ENCODE data around the gene RNU1-1. TPM values are rescaled to one million over a fixed set of nuclear protein-coding genes. Genes with fewer than 3 reads are reported as not detected.
"Not testable (repeated sequence)": the region's sequence is repeated elsewhere in the genome, so short reads cannot be mapped to it uniquely, and the experiment has no call there.

RNU1-1 gene
- polyA plus RNA-seq, 1 of the 3 experiments (the other 2 are of a cell fraction), result not detected

GRCh38 chr1:16497474-16497904 lies 16.6 kb downstream of the RNU1-1 start:
- Histone ChIP-seq H3K4me2 (peak overlapping the region; percentile 93), H3K79me2 (ENCODE audit: insufficient read depth) (peaks cover 52% of the 10 kb centered on the region), H3K4me3 (ENCODE audit: low read depth in 2 of 2, low read length in 1 of 2) (peak overlapping the region in 1 of 2 experiments; percentile 86; a peak in 1 of 4 replicates)
- H3K9ac ChIP-seq; DNase-seq; H3K9me2 ChIP-seq; H3K27me3 ChIP-seq (ENCODE audit: insufficient read depth); POLR2A ChIA-PET; H3K4me1 ChIP-seq (ENCODE audit: control insufficient read depth in 1 of 2, insufficient read depth in 2 of 2, low read depth in 1 of 2, low read length in 1 of 2); H3K27ac ChIP-seq (ENCODE audit: low read depth in 2 of 2, low read length in 1 of 2); H3F3A ChIP-seq (replicated peaks; ENCODE audit: insufficient read depth); H2AFZ ChIP-seq (ENCODE audit: low read depth); H3K9me3 ChIP-seq; H4K20me1 ChIP-seq (ENCODE audit: insufficient read depth); H3K36me3 ChIP-seq (replicated peaks in 1 of 2; ENCODE audit: control insufficient read depth in 1 of 2, insufficient read depth in 2 of 2, low read length in 1 of 2): not testable (repeated sequence)
- CTCF ChIA-PET, result interaction anchor here (2.0 kb wide), 1 partner anchor 57 kb away, joined by 6 read pairs; the partner anchor contains the start of gene NECAP2
- 95% methylated on average over 5 of the region's 5 CpGs for WGBS (ENCODE audit: low lambda C conversion rate)

DNA sequence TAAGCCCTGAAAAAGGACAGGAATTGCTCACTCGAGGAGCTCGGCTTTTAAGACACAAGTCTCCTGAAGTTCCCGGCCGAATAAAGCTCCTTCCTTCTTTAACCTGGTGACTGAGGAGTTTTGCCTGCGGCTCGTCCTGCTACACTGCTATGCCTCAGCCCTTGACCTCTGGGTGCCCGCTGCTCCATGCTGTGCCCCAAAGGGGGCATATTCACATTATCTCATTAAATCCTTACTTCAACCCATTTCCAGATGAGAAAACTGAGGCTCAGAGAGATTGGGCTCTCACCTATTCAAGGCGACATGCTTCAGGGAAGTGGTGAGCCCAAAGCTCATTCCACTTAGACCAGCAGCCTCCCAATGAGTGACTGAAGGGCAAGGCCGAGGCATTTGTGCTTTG lies 20.4 kb downstream of the RNU1-1 start:
- H2AFZ ChIP-seq (ENCODE audit: low read depth); H4K20me1 ChIP-seq (ENCODE audit: insufficient read depth); H3K9ac ChIP-seq; H3K9me3 ChIP-seq; CTCF ChIA-PET; H3K4me1 ChIP-seq (ENCODE audit: control insufficient read depth in 1 of 2, insufficient read depth in 2 of 2, low read depth in 1 of 2, low read length in 1 of 2); H3K27me3 ChIP-seq (ENCODE audit: insufficient read depth); H3K9me2 ChIP-seq; H3F3A ChIP-seq (replicated peaks; ENCODE audit: insufficient read depth); H3K4me2 ChIP-seq; DNase-seq; H3K36me3 ChIP-seq (replicated peaks in 1 of 2; ENCODE audit: control insufficient read depth in 1 of 2, insufficient read depth in 2 of 2, low read length in 1 of 2); POLR2A ChIA-PET; H3K27ac ChIP-seq (ENCODE audit: low read depth in 2 of 2, low read length in 1 of 2); H3K4me3 ChIP-seq (ENCODE audit: low read depth in 2 of 2, low read length in 1 of 2): not testable (repeated sequence)
- peaks cover 48% of the 10 kb centered on the region for H3K79me2 ChIP-seq (ENCODE audit: insufficient read depth)
- WGBS (ENCODE audit: low lambda C conversion rate), result 91% methylated on average over 9 of the region's 9 CpGs

- H4K20me1 ChIP-seq (ENCODE audit: insufficient read depth); H2AFZ ChIP-seq (ENCODE audit: low read depth); POLR2A ChIA-PET; CTCF ChIA-PET; H3K4me3 ChIP-seq (ENCODE audit: low read depth in 2 of 2, low read length in 1 of 2); H3F3A ChIP-seq (replicated peaks; ENCODE audit: insufficient read depth); H3K4me1 ChIP-seq (ENCODE audit: control insufficient read depth in 1 of 2, insufficient read depth in 2 of 2, low read depth in 1 of 2, low read length in 1 of 2); H3K9me3 ChIP-seq; H3K9me2 ChIP-seq; H3K27ac ChIP-seq (ENCODE audit: low read depth in 2 of 2, low read length in 1 of 2); H3K36me3 ChIP-seq (replicated peaks in 1 of 2; ENCODE audit: control insufficient read depth in 1 of 2, insufficient read depth in 2 of 2, low read length in 1 of 2); H3K9ac ChIP-seq; H3K4me2 ChIP-seq; H3K27me3 ChIP-seq (ENCODE audit: insufficient read depth); DNase-seq: not testable (repeated sequence)
- WGBS (ENCODE audit: low lambda C conversion rate), result 98% methylated on average over 6 of the region's 7 CpGs
- H3K79me2 ChIP-seq (ENCODE audit: insufficient read depth), result peaks cover 40% of the 10 kb centered on the region
Observed at GRCh38 chr1:16492937-16493336, 21.1 kb downstream of the RNU1-1 start.

DNA sequence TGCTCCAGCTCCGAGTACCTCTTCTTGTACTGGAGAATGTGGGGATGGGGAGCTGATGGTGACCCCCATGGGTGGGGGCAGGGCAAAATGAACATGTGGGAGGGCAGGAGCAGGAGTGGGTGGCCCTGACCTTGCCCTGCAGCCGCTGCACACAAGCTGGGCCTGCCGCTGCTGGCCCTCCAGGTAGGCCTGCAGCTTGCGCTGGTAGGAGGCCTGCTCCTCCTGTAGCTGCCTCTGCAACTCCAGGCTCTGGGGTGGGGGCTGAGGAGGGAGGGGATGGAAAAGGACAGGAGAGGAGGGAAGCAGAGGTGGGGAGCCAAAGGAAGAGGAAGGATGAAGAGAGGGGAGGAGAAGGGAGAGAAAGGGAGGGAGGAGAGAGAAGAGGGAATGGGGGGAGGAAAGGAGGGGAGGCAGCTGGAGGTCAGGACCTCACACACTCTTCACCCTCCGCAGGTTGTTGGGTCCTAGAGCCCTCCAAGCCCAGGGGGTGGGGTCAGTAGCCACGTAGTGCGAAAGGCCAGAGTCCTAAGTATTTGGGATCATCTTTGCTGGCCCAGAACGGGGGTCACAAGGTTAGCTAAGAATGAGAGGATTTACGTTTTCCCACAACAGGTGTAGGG lies 22.9 kb downstream of the RNU1-1 start:
- Histone ChIP-seq H3K27me3 (ENCODE audit: insufficient read depth) (no peaks in the 10 kb centered on the region), H3K4me2 (no peak overlapping the region), H4K20me1 (ENCODE audit: insufficient read depth) (no peaks in the 10 kb centered on the region), H3K27ac (ENCODE audit: low read depth in 2 of 2, low read length in 1 of 2) (no peak overlapping the region), H3K79me2 (ENCODE audit: insufficient read depth) (peaks cover 27% of the 10 kb centered on the region), H3K36me3 (replicated peaks in 1 of 2; ENCODE audit: control insufficient read depth in 1 of 2, insufficient read depth in 2 of 2, low read length in 1 of 2) (peaks cover 4 to 6% of the 10 kb centered on the region in 2 experiments), H2AFZ (ENCODE audit: low read depth) (no peak overlapping the region), H3K9me3 (no peaks in the 10 kb centered on the region), H3K9me2 (no peaks in the 10 kb centered on the region), H3K9ac (no peak overlapping the region), H3K4me3 (ENCODE audit: low read depth in 2 of 2, low read length in 1 of 2) (no peak overlapping the region), H3F3A (replicated peaks; ENCODE audit: insufficient read depth) (no peaks in the 10 kb centered on the region), H3K4me1 (ENCODE audit: control insufficient read depth in 1 of 2, insufficient read depth in 2 of 2, low read depth in 1 of 2, low read length in 1 of 2) (peaks cover 0 to 4% of the 10 kb centered on the region in 2 experiments; a peak in 1 of 4 replicates)
- CTCF ChIA-PET, result no interaction called here
- POLR2A ChIA-PET, result no interaction called here
- 97% methylated on average over 6 of the region's 9 CpGs for WGBS (ENCODE audit: low lambda C conversion rate)
- DNase-seq, result no peak
- TF ChIP-seq RXRA (IDR thresholded peaks at IDR 0.05; ENCODE audit: borderline replicate concordance, low read depth) (no peak), YY1 (IDR thresholded peaks at IDR 0.05; ENCODE audit: low read depth) (no peak), RFX5 (IDR thresholded peaks at IDR 0.05; ENCODE audit: low read length) (no peak), TEAD4 (IDR thresholded peaks at IDR 0.05; ENCODE audit: borderline replicate concordance, insufficient read depth) (no peak), MXI1 (IDR thresholded peaks at IDR 0.05; ENCODE audit: low read depth, low read length) (no peak)

- peaks cover 22% of the 10 kb centered on the region for H3K79me2 ChIP-seq (ENCODE audit: insufficient read depth)
Observed at GRCh38 chr1:16489195-16489880, 24.7 kb downstream of the RNU1-1 start.

GRCh38 chr1:16487011-16487410 lies 27.1 kb downstream of the RNU1-1 start:
- H4K20me1 ChIP-seq (ENCODE audit: insufficient read depth); POLR2A ChIA-PET; H3K4me1 ChIP-seq (ENCODE audit: control insufficient read depth in 1 of 2, insufficient read depth in 2 of 2, low read depth in 1 of 2, low read length in 1 of 2); H3K4me3 ChIP-seq (ENCODE audit: low read depth in 2 of 2, low read length in 1 of 2); H3K27me3 ChIP-seq (ENCODE audit: insufficient read depth); H3K9me3 ChIP-seq; H3K4me2 ChIP-seq; H3K9ac ChIP-seq; CTCF ChIA-PET; H3K27ac ChIP-seq (ENCODE audit: low read depth in 2 of 2, low read length in 1 of 2); H3K9me2 ChIP-seq; H3K79me2 ChIP-seq (ENCODE audit: insufficient read depth); DNase-seq; H2AFZ ChIP-seq (ENCODE audit: low read depth); H3F3A ChIP-seq (replicated peaks; ENCODE audit: insufficient read depth): not testable (repeated sequence)
- peaks cover 10 to 16% of the 10 kb centered on the region in 2 experiments for H3K36me3 ChIP-seq (replicated peaks in 1 of 2; ENCODE audit: control insufficient read depth in 1 of 2, insufficient read depth in 2 of 2, low read length in 1 of 2)

More at GRCh38 chr1:16489195-16489880, 24.7 kb downstream of the RNU1-1 start:
- H2AFZ ChIP-seq (ENCODE audit: low read depth); POLR2A ChIA-PET; DNase-seq; H3K4me3 ChIP-seq (ENCODE audit: low read depth in 2 of 2, low read length in 1 of 2); H3K9ac ChIP-seq; H3K9me3 ChIP-seq; H3F3A ChIP-seq (replicated peaks; ENCODE audit: insufficient read depth); H4K20me1 ChIP-seq (ENCODE audit: insufficient read depth); H3K9me2 ChIP-seq; H3K27me3 ChIP-seq (ENCODE audit: insufficient read depth); H3K4me1 ChIP-seq (ENCODE audit: control insufficient read depth in 1 of 2, insufficient read depth in 2 of 2, low read depth in 1 of 2, low read length in 1 of 2); H3K27ac ChIP-seq (ENCODE audit: low read depth in 2 of 2, low read length in 1 of 2); CTCF ChIA-PET; H3K4me2 ChIP-seq: not testable (repeated sequence)
- WGBS (ENCODE audit: low lambda C conversion rate), result 100% methylated on average over 7 of the region's 9 CpGs
- peaks cover 4 to 14% of the 10 kb centered on the region in 2 experiments for H3K36me3 ChIP-seq (replicated peaks in 1 of 2; ENCODE audit: control insufficient read depth in 1 of 2, insufficient read depth in 2 of 2, low read length in 1 of 2)
